PC-9 (cell line): ENCODE measurements around the gene KCNF1. TPM values are rescaled to one million over a fixed set of nuclear protein-coding genes. Genes with fewer than 3 reads are reported as not detected.

Experiments
- BruUV-seq: library from RNA; stranded (reverse); fragments of 400-500 nt; replicated peaks from 2 replicates; lab custom pipeline; 2021; lab: Mats Ljungman, UMichigan
- CTCF ChIA-PET: fragments of 300-600 bp; sonication (Branson Sonifier 250); formaldehyde crosslinking; loops from one replicate; lab custom pipeline; 2022; ENCODE audit warnings: antibody characterized with exemption; lab: Charles Lee
- POLR2A ChIA-PET: fragments of 300-600 bp; sonication (Branson Sonifier 250); formaldehyde crosslinking; loops from one replicate; lab custom pipeline; 2022; ENCODE audit warnings: antibody characterized with exemption; ENCODE audit not compliant: unreplicated experiment; lab: Charles Lee
- DNase-seq, 2 experiments: peaks; one replicate each; pipeline versions ENCODE4 v3.0.0 to v3.0.0-alpha.2; 2015 to 2022; ENCODE audit warnings: mixed read lengths in 1 of 2
- H2AFZ ChIP-seq: fragments of 200-600 bp; sonication (generic); 2 replicates; pipeline ENCODE4 v1.8.1; 2017; ENCODE audit warnings: antibody characterized with exemption
- H3F3A ChIP-seq: fragments of 200-600 bp; sonication (generic); 2 replicates; pipeline ENCODE4 v1.8.1; 2017; ENCODE audit warnings: antibody characterized with exemption, mild to moderate bottlenecking, low read depth; ENCODE audit not compliant: insufficient read depth
- H3K27ac ChIP-seq: fragments of 200-600 bp; sonication (generic); 2 replicates; pipeline ENCODE4 v1.6.1; 2016; ENCODE audit warnings: mixed run types
- H3K27me3 ChIP-seq: fragments of 200-600 bp; sonication (generic); 2 replicates; pipeline ENCODE4 v1.6.1; 2016; ENCODE audit warnings: low read depth, mixed run types; ENCODE audit not compliant: insufficient read depth
- H3K36me3 ChIP-seq: fragments of 200-600 bp; sonication (generic); 2 replicates; pipeline ENCODE4 v1.6.1; 2016; ENCODE audit warnings: low read depth, mixed run types
- H3K4me1 ChIP-seq: fragments of 200-600 bp; sonication (generic); replicated peaks from 2 replicates; pipeline ENCODE4 v1.6.1; 2016; ENCODE audit warnings: mixed run types; ENCODE audit not compliant: insufficient read depth
- H3K4me2 ChIP-seq: fragments of 200-600 bp; sonication (generic); 2 replicates; pipeline ENCODE4 v1.6.1; 2017; ENCODE audit warnings: mixed run types
- H3K4me3 ChIP-seq: fragments of 200-600 bp; sonication (generic); 2 replicates; pipeline ENCODE4 v1.6.1; 2016; ENCODE audit warnings: mixed run types
- H3K79me2 ChIP-seq: fragments of 200-600 bp; sonication (generic); 2 replicates; pipeline ENCODE4 v1.6.1; 2017; ENCODE audit warnings: low read depth, mixed run types
- H3K9me2 ChIP-seq: fragments of 200-600 bp; sonication (generic); 2 replicates; pipeline ENCODE4 v1.8.1; 2017; ENCODE audit warnings: mild to moderate bottlenecking; ENCODE audit not compliant: insufficient read depth
- H3K9me3 ChIP-seq: fragments of 200-600 bp; sonication (generic); 2 replicates; pipeline ENCODE4 v1.8.1; 2016; ENCODE audit warnings: low read depth; ENCODE audit not compliant: insufficient read depth
- H4K20me1 ChIP-seq: fragments of 200-600 bp; sonication (generic); 2 replicates; pipeline ENCODE4 v1.8.1; 2017; ENCODE audit not compliant: insufficient read depth
- CTCF ChIP-seq: fragments of 200-600 bp; sonication (generic); conservative IDR thresholded peaks from 2 replicates; pipeline ENCODE4 v1.6.1; 2017; ENCODE audit warnings: mixed run types, antibody characterized with exemption, mild to moderate bottlenecking, moderate library complexity
- EZH2 ChIP-seq: fragments of 200-600 bp; sonication (generic); IDR thresholded peaks from 2 replicates; pipeline ENCODE4 v1.8.0; 2017; ENCODE audit warnings: antibody characterized with exemption, low read depth
- intact Hi-C: fragments of 100-400 bp; cut with micrococcal nuclease; formaldehyde crosslinking; loops from one replicate; pipeline ENCODE4 v1.10.0; 2022; ENCODE audit not compliant: unreplicated experiment
- total RNA-seq: library from RNA; stranded (reverse); gene quantifications from 2 replicates; pipeline ENCODE4 v1.2.3, GENCODE V29; 2021

The KCNF1 gene
- total RNA-seq, 1 experiment from 2014 or later = 1.0 TPM

GRCh38 chr2:10920764-10921388, 9.1 kb downstream of the KCNF1 start:
- CTCF ChIA-PET = no interaction called here
- Histone ChIP-seq H3K27ac (no peak overlapping the region), H2AFZ (no peak overlapping the region), H3K4me3 (no peak overlapping the region), H4K20me1 (no peaks in the 10 kb centered on the region), H3K9me2 (no peaks in the 10 kb centered on the region), H3K79me2 (no peaks in the 10 kb centered on the region), H3K9me3 (no peaks in the 10 kb centered on the region), H3F3A (no peaks in the 10 kb centered on the region), H3K27me3 (no peaks in the 10 kb centered on the region; the same call in 1 of the 2 replicates), H3K4me1 (no peaks in the 10 kb centered on the region), H3K4me2 (no peak overlapping the region), H3K36me3 (no peaks in the 10 kb centered on the region)
- intact Hi-C loops = no loop called here
- no peak for DNase-seq
- no peak for TF ChIP-seq CTCF
- TF ChIP-seq EZH2 = no peak
- POLR2A ChIA-PET = no interaction called here
- no TSS peak for BruUV-seq

- Histone ChIP-seq H3F3A (no peaks in the 10 kb centered on the region), H3K36me3 (no peaks in the 10 kb centered on the region), H3K4me1 (no peaks in the 10 kb centered on the region), H3K27me3 (no peaks in the 10 kb centered on the region; the same call in 1 of the 2 replicates), H3K9me2 (no peaks in the 10 kb centered on the region), H2AFZ (no peak overlapping the region), H3K9me3 (no peaks in the 10 kb centered on the region), H3K4me3 (no peak overlapping the region), H3K4me2 (no peak overlapping the region), H3K79me2 (no peaks in the 10 kb centered on the region), H4K20me1 (no peaks in the 10 kb centered on the region), H3K27ac (no peak overlapping the region)
- ChIA-PET POLR2A (no interaction called here), CTCF (no interaction called here)
- TF ChIP-seq EZH2 (no peak), CTCF (no peak)
- no TSS peak for BruUV-seq
- intact Hi-C loops = no loop called here
- DNase-seq = no peak
Observed at GRCh38 chr2:10921525-10921924, 9.8 kb downstream of the KCNF1 start.

GRCh38 chr2:10922307-10923007, 10.7 kb downstream of the KCNF1 start:
- Histone ChIP-seq H4K20me1 (no peaks in the 10 kb centered on the region), H3K79me2 (no peaks in the 10 kb centered on the region), H3K36me3 (no peaks in the 10 kb centered on the region), H3F3A (no peaks in the 10 kb centered on the region), H3K9me3 (no peaks in the 10 kb centered on the region), H3K9me2 (no peaks in the 10 kb centered on the region), H3K4me1 (no peaks in the 10 kb centered on the region), H3K27ac (no peak overlapping the region), H3K4me3 (no peak overlapping the region), H3K4me2 (no peak overlapping the region), H2AFZ (no peak overlapping the region), H3K27me3 (no peaks in the 10 kb centered on the region; the same call in 1 of the 2 replicates)
- ChIA-PET CTCF (interaction anchor here (0.7 kb wide), 1 partner anchor 87 kb away, joined by 3 read pairs; no protein-coding TSS in a partner anchor), POLR2A (no interaction called here)
- DNase-seq = no peak
- TF ChIP-seq EZH2 = no peak
- no peak for TF ChIP-seq CTCF
- intact Hi-C loops = no loop called here
- no TSS peak for BruUV-seq
